HG03442 (cell line): ENCODE measurements around the gene CHCHD1.
"Not testable (repeated sequence)": the region's sequence is repeated elsewhere in the genome, so short reads cannot be mapped to it uniquely, and the experiment has no call there.

Source experiments
- ATAC-seq: cut with Tn5 transposase; IDR thresholded peaks from one replicate; pipeline ENCODE4 v1.9.1; 2021; ENCODE audit warnings: mild to moderate bottlenecking, moderate library complexity; ENCODE audit not compliant: unreplicated experiment

The CHCHD1 gene

DNA sequence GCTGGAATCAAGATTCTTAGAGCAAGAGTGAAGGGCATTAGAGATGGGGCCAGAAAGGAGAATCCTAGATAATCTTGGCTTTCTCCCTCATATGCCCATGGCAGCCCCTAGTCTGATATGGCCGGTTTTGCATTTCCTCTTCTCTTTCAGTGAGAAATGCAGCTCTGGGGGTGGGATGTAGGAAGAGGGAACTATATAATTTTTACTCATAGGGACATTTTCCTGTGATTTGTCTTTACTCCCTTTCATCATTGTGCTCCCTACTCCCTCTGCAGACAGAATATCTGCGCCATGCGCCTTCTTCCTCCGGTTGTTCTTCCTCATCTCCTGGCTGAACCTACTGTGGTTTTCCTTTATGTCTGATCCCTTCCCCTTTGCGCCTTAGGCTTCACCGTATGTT is 16.8 kb upstream of the CHCHD1 start:
- no peak for ATAC-seq

DNA sequence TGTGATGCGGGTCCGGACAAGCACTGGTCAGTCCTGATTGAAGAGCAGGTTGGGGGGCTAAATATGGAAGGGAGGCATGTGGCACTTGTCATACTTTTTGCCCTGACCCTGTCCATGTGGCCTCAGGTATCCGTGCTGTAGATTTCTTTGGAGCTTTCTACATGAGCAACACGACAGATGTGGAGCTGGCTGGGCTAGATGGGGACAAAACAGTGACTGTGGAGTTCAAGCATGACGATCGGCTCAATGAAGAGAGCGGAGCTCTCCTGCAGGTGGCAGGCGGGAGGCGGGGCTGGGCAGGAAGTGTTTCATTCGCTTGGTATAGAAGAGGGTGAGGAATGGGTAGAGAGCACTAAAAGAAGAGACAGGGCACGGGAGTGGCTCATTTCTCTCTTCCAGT is 13.0 kb upstream of the CHCHD1 start:
- ATAC-seq = no peak

DNA sequence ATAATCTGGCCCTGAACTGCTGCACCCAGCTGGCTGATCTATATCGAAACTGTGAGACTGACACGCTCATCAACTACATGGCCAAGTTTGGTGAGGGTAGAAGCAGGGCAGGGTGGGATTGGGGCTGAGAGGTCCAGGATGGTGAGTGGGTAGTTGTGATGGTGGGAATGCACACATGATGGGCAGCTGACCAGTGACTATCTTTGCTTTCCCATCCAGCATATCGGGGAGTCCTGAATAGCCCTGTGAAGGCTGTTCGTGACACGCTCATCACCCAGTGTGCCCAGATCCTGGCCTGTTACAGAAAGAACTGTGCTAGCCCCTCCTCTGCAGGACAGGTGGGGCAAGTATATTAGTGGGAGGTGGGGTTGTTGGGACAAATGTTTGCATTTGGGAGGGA is 12.5 kb upstream of the CHCHD1 start:
- no peak for ATAC-seq

DNA sequence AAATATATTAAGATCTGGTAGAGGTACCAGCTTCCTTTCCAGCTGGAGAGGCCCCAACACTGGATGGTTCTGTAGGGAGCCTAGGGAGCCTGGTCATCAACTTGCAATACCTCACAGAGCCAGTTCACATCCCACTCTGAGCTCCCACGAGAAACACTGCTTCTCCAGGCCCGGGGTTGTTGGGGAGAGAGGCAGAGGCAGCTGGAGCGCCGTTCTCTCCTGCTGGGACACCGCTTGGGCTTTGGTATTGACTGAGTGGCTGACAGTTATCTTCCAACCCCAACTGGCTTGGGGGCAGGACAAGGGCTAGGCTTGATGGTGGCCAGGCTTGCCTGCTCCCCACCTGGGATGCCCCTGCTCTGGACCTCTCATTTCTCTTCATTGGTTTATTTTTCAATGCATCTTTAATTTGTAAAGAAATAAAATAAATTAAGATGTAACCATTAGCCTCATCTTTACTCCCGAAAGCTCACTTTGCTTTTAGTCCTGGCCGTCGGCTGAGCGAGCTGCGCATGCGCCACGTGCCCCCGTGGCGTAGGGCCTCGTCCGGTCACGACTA is 10.0 kb upstream of the CHCHD1 start:
- ATAC-seq = peak; percentile 42

DNA sequence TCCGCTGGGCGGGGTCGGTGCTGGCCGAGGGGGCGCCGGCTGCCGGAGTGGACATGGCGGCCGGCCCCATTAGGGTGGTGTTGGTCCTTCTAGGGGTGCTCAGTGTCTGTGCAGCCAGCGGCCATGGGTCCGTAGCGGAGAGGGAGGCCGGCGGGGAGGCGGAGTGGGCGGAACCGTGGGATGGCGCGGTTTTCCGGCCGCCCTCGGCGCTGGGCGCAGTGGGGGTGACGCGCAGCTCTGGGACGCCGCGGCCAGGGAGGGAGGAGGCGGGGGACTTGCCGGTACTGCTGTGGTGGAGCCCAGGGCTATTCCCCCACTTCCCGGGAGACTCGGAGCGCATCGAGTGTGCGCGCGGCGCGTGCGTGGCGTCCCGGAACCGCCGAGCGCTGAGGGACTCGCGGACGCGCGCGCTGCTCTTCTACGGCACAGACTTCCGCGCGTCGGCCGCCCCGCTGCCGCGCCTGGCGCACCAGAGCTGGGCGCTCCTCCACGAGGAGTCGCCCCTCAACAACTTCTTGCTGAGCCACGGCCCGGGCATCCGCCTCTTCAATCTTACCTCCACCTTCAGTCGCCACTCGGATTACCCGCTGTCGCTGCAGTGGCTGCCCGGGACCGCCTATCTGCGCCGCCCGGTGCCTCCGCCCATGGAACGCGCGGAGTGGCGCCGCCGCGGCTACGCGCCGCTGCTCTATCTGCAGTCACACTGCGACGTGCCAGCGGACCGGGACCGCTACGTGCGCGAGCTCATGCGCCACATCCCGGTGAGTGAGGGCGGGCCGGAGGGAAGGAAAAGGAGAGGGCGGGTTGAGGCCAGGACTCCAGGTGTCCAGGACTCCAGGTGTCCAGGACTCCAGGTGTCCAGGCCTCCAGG is 9.3 kb upstream of the CHCHD1 start:
- peak; percentile 57 for ATAC-seq

DNA sequence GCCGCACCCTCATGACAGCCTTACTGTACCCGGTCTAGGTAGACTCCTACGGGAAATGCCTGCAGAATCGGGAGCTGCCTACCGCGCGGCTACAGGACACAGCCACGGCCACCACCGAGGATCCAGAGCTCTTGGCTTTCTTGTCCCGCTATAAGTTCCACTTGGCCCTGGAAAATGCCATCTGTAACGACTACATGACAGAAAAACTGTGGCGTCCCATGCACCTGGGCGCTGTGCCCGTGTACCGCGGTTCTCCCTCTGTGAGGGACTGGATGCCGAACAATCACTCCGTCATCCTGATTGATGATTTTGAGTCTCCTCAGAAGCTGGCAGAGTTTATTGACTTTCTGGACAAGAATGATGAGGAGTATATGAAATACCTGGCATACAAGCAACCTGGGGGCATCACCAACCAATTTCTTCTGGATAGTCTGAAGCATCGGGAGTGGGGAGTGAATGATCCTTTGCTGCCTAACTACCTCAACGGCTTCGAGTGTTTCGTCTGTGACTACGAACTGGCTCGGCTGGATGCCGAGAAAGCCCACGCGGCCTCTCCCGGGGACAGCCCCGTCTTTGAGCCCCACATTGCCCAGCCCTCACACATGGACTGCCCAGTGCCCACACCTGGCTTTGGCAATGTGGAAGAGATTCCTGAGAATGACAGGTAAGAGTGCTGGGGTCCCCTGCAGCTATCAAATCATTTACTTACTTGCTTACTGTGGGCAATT is 8.5 kb upstream of the CHCHD1 start:
- ATAC-seq = peak; percentile 1

DNA sequence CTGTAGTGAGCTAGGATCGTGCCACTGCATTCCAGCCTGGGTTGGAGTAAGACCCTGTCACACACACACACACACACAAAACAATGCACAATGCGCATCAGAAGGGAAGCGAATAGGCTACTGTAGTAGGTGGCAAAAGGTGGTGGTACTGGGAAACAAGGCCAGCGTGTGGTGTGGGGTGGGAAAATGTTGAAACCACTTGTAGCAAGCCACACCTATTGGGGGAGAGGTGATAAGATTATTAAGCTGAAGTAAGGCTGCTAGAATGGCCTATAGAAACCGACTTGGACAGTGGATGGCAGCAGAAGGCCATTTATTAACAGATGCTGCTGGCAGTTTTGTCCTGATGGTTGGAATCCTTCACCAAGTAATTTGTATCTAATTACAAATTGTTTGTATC is 7.2 kb upstream of the CHCHD1 start:
- ATAC-seq = no peak

DNA sequence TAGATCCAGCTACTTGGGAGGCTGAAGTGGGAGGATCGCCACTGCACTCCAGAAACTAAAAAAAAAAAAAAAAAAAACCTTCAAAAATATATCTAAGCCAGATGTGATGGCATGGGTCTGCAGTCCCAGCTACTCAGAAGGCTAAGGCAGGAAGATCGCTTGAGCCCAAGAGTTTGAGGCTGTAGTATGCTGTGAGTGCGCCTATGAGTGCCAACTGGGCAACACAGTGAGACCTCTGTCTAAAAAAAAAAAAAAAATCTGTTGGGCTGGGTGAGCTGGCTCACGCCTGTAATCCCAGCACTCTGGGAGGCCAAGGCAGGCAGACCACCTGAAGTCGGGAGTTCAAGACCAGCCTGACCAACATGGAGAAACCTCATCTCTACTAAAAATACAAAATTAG is 2.8 kb upstream of the CHCHD1 start:
- no peak for ATAC-seq

DNA sequence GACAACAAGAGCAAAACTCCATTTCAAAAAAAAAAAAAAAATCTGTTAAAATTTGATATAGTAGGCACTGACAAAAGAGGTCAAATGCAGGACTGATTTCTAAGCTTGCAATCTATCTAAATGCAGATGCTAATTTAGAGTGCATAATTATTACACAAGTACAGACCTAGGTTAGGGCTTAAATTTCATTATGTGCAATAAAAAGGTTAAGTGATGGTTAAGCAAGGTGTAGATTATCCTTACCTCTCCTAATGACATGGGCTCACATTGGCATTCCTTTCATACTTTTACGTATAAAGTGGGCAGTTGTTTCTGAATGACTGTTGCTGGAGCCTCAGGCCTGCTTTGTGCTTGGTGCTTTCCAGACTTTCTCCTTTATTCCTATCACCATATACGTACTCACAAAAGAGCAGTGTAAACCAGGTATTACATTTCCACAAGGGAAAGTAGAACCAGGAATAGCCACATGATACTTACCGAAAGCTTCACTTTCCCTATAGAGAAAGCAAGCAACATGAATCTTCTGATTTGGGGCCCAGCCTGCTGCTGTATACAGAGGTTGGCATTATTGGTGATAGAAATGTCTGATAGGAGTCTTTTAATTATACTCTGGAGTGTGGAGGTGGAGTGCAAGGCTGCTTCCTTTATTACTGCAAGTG is 2.2 kb upstream of the CHCHD1 start:
- ATAC-seq = no peak

DNA sequence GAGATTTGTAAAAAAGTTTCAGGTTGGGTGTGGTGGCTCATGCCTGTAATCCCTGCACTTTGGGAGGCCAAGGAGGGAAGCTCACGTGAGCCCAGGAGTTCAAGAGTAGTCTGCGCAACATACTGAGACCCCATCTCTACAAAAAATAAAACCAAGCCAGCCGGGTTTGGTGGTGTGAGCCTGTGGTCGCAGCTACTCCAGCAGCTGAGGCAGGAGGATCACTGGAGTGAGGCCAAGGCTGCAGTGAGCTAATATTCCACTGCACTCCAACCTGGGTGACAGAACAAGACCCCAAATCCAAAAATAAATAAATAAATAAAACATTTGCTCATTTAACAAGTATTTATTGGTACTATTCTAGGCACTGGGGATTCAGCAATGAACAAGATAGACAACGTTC is 1.5 kb upstream of the CHCHD1 start:
- no peak for ATAC-seq

DNA sequence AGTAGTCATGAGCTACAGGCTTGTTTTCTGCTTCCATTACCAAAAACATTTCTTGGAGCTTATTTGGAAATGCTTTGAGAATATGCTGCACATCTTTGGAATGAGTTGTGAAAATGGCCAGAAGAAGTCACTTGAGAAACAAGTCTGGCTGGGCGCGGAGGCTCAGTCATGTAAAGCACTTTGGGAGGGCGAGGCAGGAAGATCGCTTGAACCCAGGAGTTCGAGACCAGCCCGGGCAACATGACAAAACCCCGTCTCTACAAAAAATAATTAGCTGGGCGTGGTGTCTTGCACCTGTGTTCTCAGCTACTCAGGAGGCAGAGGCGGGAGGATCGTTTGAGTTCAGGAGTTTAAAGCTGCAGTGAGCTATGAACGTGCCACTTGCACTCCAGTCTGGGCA is 882 bp upstream of the CHCHD1 start:
- ATAC-seq = no peak

DNA sequence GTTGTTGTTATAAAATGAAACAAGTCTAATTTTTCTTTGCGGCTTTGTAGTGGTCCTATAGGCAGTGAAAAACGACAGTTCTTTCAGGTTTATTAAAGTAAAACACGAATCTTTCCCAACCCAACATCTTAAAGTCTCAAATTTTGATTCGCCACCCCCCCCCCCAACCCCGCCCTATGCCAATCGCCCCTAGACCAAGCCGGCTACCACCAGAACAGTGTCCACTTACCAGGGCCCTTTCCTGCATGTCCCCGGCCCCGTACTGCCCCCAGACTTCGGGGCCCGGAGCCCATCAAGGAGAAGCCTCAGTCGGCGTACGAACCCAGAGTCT is 335 bp upstream of the CHCHD1 start:
- ATAC-seq = no peak

DNA sequence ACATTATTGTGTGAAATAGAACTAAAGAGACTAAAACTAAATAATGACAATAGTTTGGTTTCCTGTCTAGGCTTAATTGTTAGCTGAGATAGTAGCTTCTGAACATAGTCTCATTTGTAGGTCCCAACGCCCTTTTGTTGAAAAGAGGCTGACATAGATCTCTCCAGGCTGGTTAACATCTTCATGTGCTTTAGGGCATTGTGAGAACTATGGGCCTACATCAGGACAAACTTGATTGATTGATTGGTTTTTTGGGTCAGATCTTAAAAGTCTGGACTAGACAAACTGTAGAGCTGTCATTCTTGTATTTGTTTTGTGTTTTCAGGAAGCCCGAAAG is 869 bp downstream of the CHCHD1 start:
- ATAC-seq = no peak

DNA sequence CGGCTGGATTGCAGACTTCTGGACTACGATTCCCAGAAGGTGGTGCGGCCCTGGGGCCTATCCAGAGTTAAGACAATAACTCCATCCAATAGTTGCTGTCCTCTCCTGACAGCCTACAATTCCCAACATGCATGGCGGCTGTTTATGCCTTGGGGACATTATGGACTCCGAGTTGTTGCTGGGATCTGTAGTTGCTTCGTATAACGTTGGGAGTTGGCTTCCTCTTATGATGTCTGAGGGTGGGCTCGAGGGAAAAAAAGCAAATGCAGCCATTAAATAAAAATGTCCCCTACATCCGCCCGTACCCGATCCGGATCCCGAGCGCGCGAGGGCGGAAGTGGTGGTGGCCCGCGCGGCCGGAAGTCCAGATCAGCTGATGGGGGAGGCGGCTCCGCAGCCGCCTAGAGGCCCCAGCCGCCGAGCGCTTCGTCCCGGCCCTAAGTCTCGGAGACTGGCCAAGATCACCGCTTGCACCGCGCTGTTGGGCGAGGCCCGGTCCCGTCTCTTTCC is 3.4 kb downstream of the CHCHD1 start, which contains the start of gene ZSWIM8:
ZSWIM8 (plus strand) TSS at position 396 of the 510 bp plus-strand sequence. CDS start 273 bp downstream, outside the sequence.
- peak; percentile 67 for ATAC-seq

DNA sequence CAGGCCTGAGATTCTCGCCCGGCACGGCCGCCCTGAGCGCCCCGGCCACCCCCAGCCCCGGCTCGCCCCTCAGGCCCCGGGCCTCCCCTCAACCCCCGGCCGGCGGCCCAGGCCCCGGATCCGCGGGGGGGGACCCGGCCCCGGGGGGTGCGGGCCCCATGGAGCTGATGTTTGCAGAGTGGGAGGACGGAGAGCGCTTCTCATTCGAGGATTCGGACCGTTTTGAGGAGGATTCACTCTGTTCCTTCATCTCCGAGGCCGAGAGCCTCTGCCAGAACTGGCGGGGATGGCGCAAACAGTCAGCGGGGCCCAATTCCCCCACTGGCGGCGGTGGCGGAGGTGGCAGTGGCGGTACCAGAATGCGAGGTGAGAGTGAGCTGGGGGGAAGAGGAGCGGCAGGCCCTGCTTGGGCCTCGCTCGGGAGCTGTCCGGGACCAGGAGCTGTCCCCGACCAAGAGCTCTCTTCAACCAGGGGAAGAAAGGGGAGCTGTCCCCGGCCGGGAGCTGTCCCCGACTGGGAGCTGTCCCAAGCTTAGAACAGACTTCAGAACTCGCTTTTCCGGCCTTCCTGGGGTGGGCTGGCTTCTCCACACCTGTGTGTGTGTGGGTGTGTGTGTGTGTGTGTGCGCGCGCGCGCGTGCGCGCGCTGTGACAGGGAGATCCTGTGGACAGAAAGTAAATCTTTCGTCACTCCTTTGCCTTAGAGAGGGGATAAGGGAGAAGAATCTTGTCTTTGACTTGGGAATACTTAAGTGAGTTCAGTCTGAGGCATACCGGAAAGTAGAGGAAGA is 4.1 kb downstream of the CHCHD1 start:
- ATAC-seq = peak; percentile 16

DNA sequence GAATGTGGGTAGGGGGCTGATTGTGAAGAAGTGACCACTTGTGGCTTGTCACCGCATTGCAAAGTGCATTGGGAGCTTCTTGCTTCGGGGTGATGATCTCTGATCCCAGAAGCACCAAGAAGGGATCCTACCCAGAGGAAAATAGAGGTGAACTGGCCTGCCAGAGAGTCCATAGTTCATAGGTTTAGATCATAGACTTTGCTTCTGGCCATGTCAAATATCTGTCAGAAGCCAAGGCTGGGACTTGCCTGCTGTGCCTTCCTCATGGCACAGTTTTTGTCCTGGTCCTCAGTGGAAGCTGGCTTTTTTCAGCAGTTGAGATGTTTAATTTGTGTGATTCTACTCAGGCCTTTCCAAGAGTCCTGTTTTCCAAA is 4.7 kb downstream of the CHCHD1 start:
- no peak for ATAC-seq

DNA sequence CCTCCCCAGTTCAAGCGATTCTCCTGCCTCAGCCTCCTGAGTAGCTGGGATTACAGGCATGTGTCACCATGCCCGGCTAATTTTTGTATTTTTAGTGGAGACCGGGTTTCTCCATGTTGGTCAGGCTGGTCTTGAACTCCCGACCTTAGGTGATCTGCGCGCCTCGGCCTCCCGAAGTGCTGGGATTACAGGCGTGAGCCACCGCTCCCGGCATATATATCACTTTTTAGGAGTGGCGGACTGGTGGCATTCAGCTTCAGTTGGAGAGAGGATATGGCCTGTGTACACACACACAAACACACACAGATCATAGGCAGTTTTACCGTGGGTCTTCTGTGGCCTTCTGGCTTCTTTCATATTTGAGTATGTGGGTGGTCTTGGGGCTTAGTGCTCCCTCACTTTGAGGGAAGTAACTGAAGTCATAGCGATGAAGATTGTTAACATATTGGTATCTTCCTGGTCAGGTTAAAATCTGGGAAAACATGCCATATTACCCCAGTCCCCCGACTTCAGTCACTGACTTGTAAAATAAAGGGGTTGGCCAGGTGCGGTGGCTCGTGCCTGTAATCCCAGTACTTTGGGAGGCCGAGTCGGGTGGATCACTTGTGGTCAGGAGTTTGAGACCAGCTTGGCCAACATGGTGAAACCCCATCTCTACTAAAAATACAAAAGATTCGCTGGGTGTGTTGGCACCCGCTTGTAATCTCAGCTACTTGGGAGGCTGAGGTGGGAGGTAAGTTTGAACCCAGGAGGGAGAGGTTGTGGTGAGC is 5.4 kb downstream of the CHCHD1 start:
- ATAC-seq = not testable (repeated sequence)

DNA sequence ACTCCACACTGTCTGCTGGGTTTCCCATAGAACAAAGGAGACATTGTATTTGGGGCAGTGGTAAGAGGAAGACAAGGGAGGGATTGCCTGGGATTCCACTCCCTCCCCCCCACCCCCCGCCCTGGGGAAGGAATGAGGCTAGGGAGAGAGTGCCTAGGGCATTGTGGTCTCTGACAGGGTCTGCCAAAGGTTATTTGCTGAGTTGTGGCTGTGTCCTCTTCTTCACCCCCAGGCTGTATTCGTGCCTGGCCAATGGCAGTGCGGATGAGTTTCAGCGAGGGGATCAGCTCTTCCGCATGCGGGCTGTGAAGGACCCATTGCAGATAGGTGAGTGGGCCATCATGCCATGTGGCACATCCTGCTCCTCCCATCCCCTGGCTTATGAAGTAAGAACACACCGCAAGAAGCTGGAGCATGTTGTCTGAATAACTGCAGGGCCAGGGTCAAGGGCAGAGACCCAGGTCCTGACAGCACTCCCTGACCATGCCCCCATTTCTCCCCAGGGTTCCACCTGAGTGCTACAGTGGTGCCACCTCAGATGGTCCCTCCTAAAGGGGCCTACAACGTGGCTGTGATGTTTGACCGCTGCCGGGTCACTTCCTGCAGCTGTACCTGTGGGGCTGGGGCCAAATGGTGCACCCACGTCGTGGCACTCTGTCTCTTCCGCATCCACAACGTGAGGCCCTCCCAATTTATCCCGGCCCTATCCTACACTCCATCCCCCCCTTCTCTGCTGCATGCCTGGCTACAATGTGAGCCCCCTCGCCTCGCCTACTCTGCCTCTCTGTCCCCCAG is 7.2 kb downstream of the CHCHD1 start:
- no peak for ATAC-seq

DNA sequence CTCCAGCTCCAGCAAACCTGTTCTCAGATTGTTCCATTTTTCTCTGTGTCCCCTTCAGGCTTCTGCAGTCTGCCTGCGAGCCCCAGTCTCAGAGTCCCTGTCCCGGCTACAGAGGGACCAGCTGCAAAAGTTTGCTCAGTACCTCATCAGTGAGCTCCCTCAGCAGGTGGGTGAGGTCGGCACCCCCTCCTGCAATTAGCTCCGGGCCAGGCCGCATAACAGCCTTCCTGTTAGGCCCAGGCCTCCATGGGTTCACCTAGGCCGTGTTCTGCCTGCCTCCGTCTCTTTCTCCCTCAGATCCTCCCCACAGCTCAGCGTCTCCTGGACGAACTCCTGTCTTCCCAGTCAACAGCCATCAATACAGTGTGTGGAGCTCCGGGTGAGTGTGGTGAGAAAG is 7.8 kb downstream of the CHCHD1 start:
- ATAC-seq = no peak
